HFF-Myc (cell line): ENCODE measurements around the gene OR13D1.
"Not testable (repeated sequence)": the region's sequence is repeated elsewhere in the genome, so short reads cannot be mapped to it uniquely, and the experiment has no call there.

Experiments
- DNase-seq: peaks from one replicate; pipeline ENCODE4 v3.0.0-alpha.2; 2011; ENCODE audit warnings: low read depth; ENCODE audit errors: extremely low read depth
- H3K4me3 ChIP-seq: replicated peaks from 2 replicates; pipeline ENCODE4 v1.5.1; 2011; ENCODE audit warnings: low read depth, mild to moderate bottlenecking, control low read depth, low read length
- CTCF ChIP-seq: IDR thresholded peaks from 2 replicates; pipeline ENCODE4 v1.5.1; 2012; ENCODE audit warnings: mild to moderate bottlenecking, low read depth, low read length, control low read depth; ENCODE audit errors: missing control alignments

OR13D1 gene

GRCh38 chr9:104694218-104694617 is at the start of gene OR13D1:
TSS of gene OR13D1 (plus strand) at chr9:104694518. CDS start at chr9:104694518, 0 bp downstream.
- DNase-seq = no peak
- no peak for TF ChIP-seq CTCF
- H3K4me3 ChIP-seq = no peak within 1 kb of the TSS

GRCh38 chr9:104658496-104659195 is 35.7 kb upstream of the OR13D1 start:
- DNase-seq = no peak
- H3K4me3 ChIP-seq = no peak overlapping the region

GRCh38 chr9:104675611-104676010 is 18.7 kb upstream of the OR13D1 start:
- no peak overlapping the region for H3K4me3 ChIP-seq
- DNase-seq = no peak
- no peak for TF ChIP-seq CTCF

More at GRCh38 chr9:104658496-104659195, 35.7 kb upstream of the OR13D1 start:
- TF ChIP-seq CTCF = no peak

GRCh38 chr9:104682642-104683041 is 11.7 kb upstream of the OR13D1 start:
- peak; percentile 19 for DNase-seq
- peak; percentile 31 for TF ChIP-seq CTCF
- H3K4me3 ChIP-seq = no peak overlapping the region

- DNase-seq = no peak
- no peak overlapping the region for H3K4me3 ChIP-seq
- TF ChIP-seq CTCF = no peak
Measured at GRCh38 chr9:104686081-104686480, 8.2 kb upstream of the OR13D1 start.

GRCh38 chr9:104700306-104700705 is 6.0 kb downstream of the OR13D1 start:
- no peak for TF ChIP-seq CTCF
- no peak for DNase-seq
- no peak overlapping the region for H3K4me3 ChIP-seq

GRCh38 chr9:104708737-104709136 is 14.4 kb downstream of the OR13D1 start:
- DNase-seq, H3K4me3 ChIP-seq: not testable (repeated sequence)
